HG02870 (cell line): ENCODE data around the gene BEST4.
A peak's percentile ranks its signal among the peaks of the same experiment; 100 is the strongest.
"Not testable (repeated sequence)": the region's sequence is repeated elsewhere in the genome, so short reads cannot be mapped to it uniquely, and the experiment has no call there.

Experiments
- ATAC-seq: cut with Tn5 transposase; IDR thresholded peaks from one replicate; pipeline ENCODE4 v1.9.1; 2021; ENCODE audit warnings: mild to moderate bottlenecking, moderate library complexity; ENCODE audit not compliant: unreplicated experiment

BEST4 gene

DNA sequence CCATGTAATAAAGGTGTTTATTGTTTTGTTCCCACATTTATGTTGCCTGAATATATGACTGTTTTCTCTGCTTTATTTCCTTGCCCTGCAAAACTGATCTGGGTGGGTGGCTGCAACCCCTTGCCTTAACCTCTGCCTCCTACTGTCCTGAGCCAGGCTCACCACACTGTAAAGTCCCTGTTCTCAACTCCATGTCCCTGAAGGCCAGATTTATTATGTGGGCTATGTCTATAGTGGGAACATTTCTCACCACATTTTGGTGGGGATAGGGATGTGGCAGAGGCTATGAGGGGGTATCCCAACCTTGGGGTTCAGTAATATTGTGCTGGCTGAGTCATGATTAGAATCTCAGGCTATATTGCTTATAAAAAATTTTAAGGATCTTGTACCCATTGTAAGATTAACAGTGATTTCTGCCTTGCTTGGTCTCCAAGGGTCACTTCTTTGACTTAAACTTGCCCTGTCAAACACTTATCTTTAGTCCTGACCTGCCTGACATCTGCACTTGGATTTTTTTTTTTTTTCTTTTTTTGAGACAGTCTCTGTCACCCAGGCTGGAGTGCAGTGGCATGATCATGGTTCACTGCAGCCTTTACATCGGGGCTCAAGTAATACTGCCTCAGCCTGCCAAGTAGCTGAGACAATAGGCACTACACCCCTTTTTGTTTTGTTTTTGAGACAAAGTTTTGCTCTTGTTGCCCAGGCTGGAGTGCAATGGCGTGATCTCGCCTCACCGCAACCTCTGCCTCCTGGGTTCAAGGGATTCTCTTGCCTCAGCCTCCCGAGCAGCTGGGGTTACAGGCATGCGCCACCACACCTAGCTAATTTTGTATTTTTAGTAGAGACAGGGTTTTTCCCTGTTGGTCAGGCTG lies 9.0 kb downstream of the BEST4 start:
- no peak for ATAC-seq

DNA sequence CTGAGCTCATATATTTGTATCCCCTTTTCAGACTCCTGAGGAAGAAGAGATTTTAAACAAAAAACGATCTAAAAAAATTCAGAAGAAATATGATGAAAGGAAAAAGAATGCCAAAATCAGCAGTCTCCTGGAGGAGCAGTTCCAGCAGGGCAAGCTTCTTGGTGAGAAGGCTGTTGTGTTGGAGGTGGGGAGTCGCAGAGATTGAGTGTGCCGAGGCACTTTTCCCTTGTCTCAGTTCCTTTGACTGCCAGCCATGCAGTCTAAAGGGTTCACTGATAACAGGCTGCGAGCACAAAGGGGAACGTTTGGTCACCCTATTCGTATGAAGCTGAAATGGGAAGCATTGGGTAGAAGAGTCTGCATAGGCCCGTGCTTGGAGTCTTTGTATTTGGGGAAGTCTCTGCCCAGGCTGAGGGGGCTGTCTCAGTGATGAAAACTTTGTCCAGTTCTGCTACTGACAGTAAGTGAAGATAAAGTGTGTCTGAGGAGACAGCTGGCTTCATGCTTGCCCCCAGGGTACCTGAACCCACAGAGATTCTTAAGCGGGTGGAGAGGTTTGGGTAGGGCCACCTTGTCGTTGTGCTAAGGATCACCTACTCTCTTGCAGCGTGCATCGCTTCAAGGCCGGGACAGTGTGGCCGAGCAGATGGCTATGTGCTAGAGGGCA lies 9.9 kb downstream of the BEST4 start:
- no peak for ATAC-seq

DNA sequence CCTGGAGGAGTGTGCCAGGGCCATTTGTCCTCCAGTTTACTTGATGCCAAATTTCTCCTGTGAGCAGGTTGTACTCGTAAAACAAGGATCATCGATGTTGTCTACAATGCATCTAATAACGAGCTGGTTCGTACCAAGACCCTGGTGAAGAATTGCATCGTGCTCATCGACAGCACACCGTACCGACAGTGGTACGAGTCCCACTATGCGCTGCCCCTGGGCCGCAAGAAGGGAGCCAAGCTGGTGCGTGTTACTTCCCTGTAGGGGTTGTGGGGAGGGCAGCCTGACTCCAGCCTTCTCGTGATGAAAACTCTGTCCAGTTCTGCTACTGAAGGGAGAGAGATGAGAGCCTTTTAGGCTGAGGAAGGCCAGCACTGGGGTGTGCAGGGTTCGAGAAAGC lies 10.4 kb downstream of the BEST4 start:
- no peak for ATAC-seq

DNA sequence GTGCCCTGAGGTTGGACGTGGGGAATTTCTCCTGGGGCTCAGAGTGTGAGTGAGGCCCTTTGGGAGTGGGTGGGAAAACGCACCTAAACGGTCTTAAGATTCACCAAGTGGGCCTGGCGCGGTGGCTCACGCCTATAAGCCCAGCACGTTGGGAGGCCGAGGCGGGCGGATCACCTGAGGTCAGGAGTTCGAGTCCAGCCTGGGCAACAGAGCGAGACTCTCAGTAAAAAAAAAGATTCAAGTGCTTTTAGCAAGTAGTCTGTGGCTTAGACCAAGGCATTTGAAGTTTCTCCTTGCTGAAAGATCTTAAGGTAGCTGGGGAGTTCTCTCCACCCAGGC lies 11.3 kb downstream of the BEST4 start:
- ATAC-seq = no peak

DNA sequence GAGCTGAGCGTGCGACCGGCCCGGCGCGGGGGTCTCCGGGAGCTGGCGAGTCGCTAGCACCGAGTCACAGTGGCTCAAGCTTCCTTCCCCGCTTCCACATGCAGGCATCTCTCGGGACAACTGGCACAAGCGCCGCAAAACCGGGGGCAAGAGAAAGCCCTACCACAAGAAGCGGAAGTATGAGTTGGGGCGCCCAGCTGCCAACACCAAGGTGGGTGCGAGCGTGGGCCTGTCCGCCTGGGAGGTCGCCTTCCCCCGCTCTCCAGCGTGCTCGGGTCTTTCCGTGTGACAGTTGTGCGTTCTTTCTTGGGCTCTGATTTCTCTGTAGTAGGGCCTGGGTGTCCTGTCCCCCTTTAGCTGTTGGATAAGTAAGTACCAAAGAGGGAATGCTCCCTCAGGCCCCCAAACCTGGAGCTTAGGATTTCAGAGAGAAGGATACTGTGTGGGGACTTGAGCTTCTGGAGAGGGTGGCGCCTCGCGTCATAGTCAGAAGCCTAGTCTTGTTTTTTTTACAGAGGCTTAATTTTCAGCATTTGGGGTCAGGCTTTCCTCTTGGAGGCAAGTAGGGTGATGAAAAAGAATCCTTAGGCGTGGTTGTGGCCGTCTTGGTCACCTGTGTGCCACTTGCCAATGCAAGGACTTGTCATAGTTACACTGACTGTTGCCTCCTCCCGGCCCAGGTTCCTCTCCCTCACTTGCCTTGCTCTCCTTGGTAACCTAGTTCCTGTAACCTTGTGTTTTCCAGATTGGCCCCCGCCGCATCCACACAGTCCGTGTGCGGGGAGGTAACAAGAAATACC lies 11.8 kb downstream of the BEST4 start:
- ATAC-seq = peak; percentile 3

DNA sequence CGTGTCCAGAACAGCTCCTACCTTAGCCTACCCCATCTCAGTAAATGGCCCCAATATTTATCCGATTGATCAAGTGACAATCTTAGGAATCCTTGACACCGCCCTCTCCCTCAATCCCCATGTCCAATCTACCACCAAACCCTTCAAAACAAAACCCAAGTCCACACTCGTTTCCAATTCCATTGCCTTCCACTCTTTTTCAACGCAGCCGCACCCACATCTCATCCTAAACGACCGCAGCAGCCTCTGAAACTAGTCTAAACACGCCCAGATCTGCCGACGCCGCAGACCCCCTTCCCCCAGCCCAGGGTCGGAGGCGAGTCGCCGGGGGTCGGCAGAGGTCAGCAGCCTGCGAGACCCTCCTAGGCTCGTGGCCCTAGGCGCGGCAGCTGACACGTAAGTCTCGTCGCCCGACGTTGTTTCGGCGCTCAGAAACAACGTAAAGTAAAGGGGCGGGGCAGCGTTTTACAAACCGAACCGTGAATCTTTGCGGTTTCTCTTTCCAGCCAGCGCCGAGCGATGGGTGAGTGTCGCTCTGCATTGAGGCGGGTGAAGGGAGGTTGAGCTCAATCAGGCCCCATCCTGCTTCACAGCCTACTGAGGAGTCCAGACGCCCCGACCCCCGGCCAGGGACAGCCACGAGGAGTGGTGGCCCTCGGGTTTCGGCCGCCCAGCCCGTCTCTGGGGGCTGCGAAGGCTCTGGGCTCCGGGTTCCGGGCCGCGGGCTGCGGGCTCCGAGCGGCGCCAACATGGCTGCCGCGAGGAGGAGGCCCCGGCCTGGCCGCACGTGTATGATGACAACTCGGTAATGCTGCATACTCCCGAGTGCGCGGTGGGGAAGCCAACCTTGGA lies 12.7 kb downstream of the BEST4 start, which contains the start of gene RPS8:
RPS8 (plus strand) TSS at position 463 of the 852 bp plus-strand sequence; CDS start at position 520, 57 bp downstream.
- peak; percentile 61 for ATAC-seq

DNA sequence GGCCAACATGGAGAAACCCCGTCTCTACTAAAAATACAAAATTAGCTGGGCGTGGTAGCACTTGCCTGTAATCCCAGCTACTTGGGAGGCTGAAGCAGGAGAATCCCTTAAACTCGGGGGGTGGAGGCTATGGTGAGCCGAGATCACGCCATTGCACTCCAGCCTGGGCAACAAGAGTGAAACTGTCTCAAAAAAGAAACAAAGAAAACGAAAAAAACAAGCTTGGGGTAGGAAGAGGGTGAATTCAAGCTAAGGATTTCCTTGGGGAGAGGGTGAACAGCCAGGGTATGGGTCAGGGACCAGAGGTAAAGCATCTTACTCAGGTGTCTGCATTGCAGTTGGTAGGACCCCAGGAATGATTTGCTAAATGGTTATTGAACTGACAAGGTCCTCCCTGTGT lies 21.5 kb downstream of the BEST4 start:
- not testable (repeated sequence) for ATAC-seq

DNA sequence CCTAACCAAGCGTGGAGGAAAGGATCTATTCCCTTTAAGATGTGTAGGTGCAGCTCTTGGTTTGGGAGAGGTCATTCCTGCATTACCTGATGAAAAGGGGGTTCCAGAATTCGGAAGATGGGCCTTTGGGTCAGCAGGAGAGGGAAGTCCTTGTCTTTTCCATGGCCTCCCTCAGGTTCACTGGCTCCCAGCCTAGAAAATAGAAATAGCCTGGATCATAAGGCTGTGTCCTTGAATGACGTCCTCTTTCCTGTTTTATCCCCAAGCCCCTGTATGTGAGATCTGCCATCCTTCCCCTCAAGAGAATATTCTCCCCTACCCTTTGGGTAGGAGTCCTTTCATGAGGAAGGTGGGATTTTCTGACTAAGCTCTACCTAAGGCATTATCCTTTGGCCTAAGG lies 27.1 kb downstream of the BEST4 start:
- ATAC-seq = no peak

DNA sequence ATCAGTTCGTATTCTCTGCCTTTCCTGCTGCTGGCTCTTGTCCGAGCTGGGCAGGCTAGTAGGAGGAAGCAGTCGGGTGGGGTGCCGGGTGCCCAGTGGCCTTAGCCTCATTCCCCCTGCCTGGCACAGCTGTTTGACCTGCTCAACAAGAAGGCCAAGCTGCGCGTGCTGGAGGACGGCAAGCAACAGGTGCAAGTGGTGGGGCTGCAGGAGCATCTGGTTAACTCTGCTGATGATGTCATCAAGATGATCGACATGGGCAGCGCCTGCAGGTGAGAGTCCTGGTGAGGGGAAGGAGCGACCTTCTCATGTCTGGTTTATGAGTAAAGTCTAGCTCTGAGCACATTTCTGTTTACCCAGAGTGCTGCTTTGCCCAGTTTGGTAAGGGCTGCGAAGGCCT lies 28.9 kb downstream of the BEST4 start:
- no peak for ATAC-seq

DNA sequence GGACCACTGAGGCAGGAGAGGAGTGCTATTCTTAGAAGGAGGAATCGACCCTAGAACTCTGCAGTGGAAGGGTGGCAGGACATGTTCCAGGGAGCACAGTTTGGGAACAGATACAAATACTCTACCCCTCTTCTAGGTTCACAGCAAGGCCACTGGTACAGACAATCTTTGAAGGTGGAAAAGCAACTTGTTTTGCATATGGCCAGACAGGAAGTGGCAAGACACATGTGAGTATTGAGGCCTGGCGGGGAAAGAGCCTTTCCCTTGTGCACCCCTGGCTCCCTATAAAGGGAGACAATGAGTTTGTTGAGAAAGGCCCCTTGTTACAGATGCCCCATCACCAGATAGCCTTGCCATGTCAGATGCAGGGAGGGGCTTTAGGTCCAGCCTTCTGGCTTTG lies 30.6 kb downstream of the BEST4 start:
- no peak for ATAC-seq

DNA sequence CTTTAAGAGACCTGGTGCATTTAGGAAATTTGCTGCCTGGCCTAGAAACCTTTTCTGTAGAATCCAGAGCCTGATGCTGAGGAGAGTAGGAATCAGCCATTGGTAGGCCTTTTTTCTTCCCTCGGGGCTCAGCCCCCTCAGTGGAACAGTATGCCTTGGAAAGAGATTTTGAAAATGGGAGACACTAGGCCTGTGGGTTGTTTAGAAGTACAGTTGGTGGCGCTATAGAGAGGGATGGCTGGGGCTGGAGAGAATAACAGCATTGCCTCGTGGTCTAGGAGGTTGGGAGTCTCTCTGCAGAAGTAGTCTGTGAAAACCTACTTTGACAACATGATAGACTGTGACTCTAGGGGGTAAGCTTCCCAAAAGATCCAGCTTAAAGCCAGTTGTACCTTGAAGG lies 40.1 kb downstream of the BEST4 start:
- no peak for ATAC-seq

DNA sequence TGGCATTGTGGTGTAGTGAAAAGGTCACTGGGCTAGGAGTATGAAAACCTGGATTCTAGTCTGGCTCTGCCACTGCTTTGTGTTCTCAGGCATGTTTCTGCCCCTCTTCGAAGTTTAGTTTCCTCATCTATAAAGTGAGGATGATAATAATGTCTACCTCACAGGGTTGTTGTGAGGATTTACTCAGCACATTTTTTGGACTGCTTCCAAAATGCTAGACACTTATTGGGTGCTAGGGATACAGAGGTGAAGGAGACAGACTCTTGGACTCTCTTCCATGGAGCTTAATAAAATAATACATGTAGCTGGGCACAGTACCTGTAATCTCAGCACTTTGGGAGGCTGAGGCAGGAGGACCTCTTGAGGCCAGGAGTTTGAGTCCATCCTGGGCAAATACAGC lies 44.8 kb downstream of the BEST4 start:
- ATAC-seq = no peak

DNA sequence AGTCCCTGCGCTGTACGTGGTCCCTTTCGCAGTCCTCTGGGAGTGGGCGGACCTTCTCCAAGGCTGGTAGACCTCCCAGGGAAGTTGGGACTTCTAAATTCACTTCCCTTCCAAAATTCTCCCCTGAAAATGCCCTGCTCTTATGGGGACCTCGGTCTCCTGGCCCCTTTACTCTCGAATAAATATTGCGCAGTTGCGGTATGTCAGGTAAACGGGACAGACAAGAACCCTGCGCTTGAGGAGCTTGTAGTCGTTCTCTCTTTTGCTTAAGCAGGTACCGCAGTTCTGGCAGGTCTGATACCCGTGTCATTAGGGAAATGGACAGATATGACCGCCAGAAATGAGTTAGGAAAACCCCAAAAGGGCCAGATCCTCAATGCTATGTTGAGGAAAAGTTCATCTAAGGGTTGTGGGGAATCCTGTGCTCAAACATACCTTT lies 47.8 kb downstream of the BEST4 start:
- no peak for ATAC-seq

DNA sequence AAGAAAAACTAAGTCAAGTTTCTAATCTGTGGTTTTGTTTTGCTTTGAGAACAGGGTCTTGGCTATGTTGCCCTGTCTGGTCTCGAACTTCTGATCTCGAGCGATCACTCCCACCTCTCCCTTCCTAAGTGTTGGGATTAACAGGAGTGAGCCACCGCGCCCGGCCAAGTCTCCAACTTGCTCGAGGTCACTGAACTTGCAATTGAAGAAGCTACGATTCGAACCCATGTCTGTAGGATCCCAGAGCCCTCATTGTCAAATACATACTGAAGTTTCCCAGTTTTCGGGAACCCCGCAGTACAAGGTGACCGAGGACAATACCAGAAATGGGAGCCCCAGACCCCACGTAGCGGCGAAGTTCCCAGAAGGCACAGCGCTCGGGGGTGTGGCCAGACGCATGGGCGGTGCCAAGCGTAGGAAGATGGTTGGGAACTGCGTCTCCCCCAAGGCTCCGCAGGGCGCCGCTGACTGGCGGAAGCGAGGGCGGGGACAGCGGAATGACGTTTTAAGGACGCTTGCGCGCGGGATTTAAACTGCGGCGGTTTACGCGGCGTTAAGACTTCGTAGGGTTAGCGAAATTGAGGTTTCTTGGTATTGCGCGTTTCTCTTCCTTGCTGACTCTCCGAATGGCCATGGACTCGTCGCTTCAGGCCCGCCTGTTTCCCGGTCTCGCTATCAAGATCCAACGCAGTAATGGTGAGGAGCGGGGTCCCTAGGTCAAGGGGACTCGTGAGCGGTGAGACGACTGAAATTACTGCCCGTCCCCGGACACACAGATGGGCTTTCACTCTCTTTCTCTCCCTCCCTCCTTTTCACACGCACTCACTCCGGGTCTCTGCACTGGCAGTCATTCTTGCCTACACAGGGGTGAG lies 48.4 kb downstream of the BEST4 start, which contains the start of gene KIF2C:
KIF2C (plus strand) TSS at position 531 of the 872 bp plus-strand sequence; CDS start at position 627, 96 bp downstream.
- ATAC-seq = peak; percentile 95

DNA sequence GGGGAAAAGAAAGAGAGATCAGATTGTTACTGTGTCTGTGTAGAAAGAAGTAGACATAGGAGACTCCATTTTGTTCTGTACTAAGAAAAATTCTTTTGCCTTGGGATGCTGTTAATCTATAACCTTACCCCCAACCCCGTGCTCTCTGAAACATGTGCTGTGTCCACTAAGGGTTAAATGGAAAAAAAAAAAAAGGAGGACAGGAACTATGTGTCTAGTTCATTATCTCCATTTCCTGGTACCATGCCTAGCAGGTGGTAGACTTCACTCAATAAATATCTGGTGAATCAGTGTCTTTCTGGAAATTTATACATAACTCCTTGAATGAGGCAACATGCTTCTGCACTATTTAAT lies 49.0 kb downstream of the BEST4 start:
- not testable (repeated sequence) for ATAC-seq

DNA sequence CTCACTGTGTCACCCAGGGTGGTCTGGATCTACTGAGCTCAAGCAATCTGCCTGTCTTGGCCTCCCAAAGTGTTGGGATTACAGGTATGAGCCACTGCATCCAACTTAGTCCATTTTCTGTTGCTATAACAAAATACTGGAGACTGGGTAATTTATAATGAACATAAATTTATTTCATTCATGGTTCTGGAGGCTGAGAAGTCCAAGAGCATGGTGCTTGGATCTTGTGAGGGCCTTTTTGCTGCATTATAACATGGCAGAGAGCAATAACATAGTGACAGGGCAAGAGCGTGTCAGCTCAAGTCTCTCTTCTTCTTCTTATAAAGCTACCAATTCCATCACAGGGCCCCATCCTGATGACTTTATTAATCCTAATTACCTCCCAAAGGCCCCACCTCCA lies 52.0 kb downstream of the BEST4 start:
- ATAC-seq = no peak

DNA sequence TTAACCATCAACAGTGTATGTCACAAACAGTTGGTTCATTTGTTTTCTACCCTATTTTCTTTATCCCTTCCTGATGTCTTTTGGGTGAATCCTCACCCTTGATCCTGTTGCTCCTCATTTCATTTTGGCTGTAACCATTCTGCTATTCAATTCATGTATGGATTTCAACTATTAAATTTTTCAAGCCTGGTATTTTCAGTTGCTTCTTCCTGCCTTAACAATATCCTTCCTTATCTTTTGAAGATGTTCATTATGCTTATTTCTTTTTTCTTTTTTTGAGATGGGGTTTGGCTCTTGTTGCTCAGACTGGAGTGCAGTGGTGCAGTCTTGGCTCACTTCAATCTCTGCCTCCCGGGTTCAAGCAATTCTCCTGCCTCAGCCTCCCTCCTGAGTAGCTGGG lies 54.2 kb downstream of the BEST4 start:
- ATAC-seq = no peak
